Measurements from ENCODE around the gene ALDH9A1. TPM values are rescaled to one million over a fixed set of nuclear protein-coding genes. Genes with fewer than 3 reads are reported as not detected.
A peak's percentile ranks its signal among the peaks of the same experiment; 100 is the strongest.
"Not testable (repeated sequence)": the region's sequence is repeated elsewhere in the genome, so short reads cannot be mapped to it uniquely, and the experiment has no call there.

ALDH9A1 gene
- total RNA-seq, 1 donor from 2014 or later, result 75.6 TPM

GRCh38 chr1:165647517-165647916, 50.8 kb downstream of the ALDH9A1 start:
- DNase-seq (ENCODE audit: low read depth, low spot score), result no peak

GRCh38 chr1:165645654-165646366, 52.6 kb downstream of the ALDH9A1 start:
- DNase-seq (ENCODE audit: low read depth, low spot score), result no peak

- DNase-seq (ENCODE audit: low read depth, low spot score), result no peak
These were observed 54.2 kb downstream of the ALDH9A1 start for GRCh38 chr1:165644064-165644735.

- DNase-seq (ENCODE audit: low read depth, low spot score), result no peak
These were observed 57.0 kb downstream of the ALDH9A1 start for GRCh38 chr1:165641231-165641987.

- DNase-seq (ENCODE audit: low read depth, low spot score), result no peak
These were observed 58.3 kb downstream of the ALDH9A1 start for GRCh38 chr1:165639821-165640623.

- DNase-seq (ENCODE audit: low read depth, low spot score), result not testable (repeated sequence)
These were observed 60.2 kb downstream of the ALDH9A1 start for GRCh38 chr1:165638211-165638610.

GRCh38 chr1:165637427-165637826, 60.9 kb downstream of the ALDH9A1 start:
- peak; percentile 64 for DNase-seq (ENCODE audit: low read depth, low spot score)

GRCh38 chr1:165635823-165636222, 62.5 kb downstream of the ALDH9A1 start:
- no peak for DNase-seq (ENCODE audit: low read depth, low spot score)

GRCh38 chr1:165635329-165635728, 63.0 kb downstream of the ALDH9A1 start:
- DNase-seq (ENCODE audit: low read depth, low spot score), result no peak

- DNase-seq (ENCODE audit: low read depth, low spot score), result no peak
These were observed 64.0 kb downstream of the ALDH9A1 start for GRCh38 chr1:165634154-165634921.

GRCh38 chr1:165633614-165634013, 64.7 kb downstream of the ALDH9A1 start:
- DNase-seq (ENCODE audit: low read depth, low spot score), result no peak

- DNase-seq (ENCODE audit: low read depth, low spot score), result no peak
These were observed 65.9 kb downstream of the ALDH9A1 start for GRCh38 chr1:165632491-165632890.

- DNase-seq (ENCODE audit: low read depth, low spot score), result no peak
These were observed 66.3 kb downstream of the ALDH9A1 start for GRCh38 chr1:165632152-165632469.

GRCh38 chr1:165631342-165632151, 66.8 kb downstream of the ALDH9A1 start:
- DNase-seq (ENCODE audit: low read depth, low spot score), result peak; percentile 48

- peak; percentile 91 for DNase-seq (ENCODE audit: low read depth, low spot score)
These were observed 67.6 kb downstream of the ALDH9A1 start, which contains the start of gene MGST3 for GRCh38 chr1:165630629-165631341. MGST3 (plus strand) TSS chr1:165631234; CDS start chr1:165649848, 18,614 bp downstream.

GRCh38 chr1:165629848-165630628, 68.3 kb downstream of the ALDH9A1 start:
- DNase-seq (ENCODE audit: low read depth, low spot score), result no peak

GRCh38 chr1:165629151-165629550, 69.2 kb downstream of the ALDH9A1 start:
- DNase-seq (ENCODE audit: low read depth, low spot score), result no peak

- no peak for DNase-seq (ENCODE audit: low read depth, low spot score)
These were observed 70.1 kb downstream of the ALDH9A1 start for GRCh38 chr1:165628147-165628822.

Measured in pulmonary artery endothelial cell (primary cell).